Measurements from ENCODE around the gene HPS6.

GRCh38 chr10:102064868-102065560 is at the start of gene HPS6:
- TF ChIP-seq CTCF (IDR thresholded peaks at IDR 0.05): peak in 8 of 12 donors; percentile 10 to 48 (median 30)
- TF ChIP-seq POLR2A (IDR thresholded peaks at IDR 0.05): peak in 1 of 2 donors; percentile 87

All from heart left ventricle (tissue), 13 donors.